ENCODE data around the gene EXOC3L1.

GRCh38 chr16:67163999-67164558, 25.9 kb downstream of the EXOC3L1 start:
- TF ChIP-seq CTCF (conservative IDR thresholded peaks at IDR 0.05; ENCODE audit: low read depth, low read length) = no peak
- no peak for TF ChIP-seq EZH2 (IDR thresholded peaks at IDR 0.05; ENCODE audit: low read length, unreplicated experiment)
- TF ChIP-seq EZH2phosphoT487 (IDR thresholded peaks at IDR 0.05; ENCODE audit: borderline replicate concordance, low read length) = no peak
